ENCODE results near the gene TAS1R2. TPM values are rescaled to one million over a fixed set of nuclear protein-coding genes. Genes with fewer than 3 reads are reported as not detected.

Gene TAS1R2
- total and polyA plus RNA-seq, 3 donors from 2014 or later, result 0.19 TPM; not detected in 2

DNA sequence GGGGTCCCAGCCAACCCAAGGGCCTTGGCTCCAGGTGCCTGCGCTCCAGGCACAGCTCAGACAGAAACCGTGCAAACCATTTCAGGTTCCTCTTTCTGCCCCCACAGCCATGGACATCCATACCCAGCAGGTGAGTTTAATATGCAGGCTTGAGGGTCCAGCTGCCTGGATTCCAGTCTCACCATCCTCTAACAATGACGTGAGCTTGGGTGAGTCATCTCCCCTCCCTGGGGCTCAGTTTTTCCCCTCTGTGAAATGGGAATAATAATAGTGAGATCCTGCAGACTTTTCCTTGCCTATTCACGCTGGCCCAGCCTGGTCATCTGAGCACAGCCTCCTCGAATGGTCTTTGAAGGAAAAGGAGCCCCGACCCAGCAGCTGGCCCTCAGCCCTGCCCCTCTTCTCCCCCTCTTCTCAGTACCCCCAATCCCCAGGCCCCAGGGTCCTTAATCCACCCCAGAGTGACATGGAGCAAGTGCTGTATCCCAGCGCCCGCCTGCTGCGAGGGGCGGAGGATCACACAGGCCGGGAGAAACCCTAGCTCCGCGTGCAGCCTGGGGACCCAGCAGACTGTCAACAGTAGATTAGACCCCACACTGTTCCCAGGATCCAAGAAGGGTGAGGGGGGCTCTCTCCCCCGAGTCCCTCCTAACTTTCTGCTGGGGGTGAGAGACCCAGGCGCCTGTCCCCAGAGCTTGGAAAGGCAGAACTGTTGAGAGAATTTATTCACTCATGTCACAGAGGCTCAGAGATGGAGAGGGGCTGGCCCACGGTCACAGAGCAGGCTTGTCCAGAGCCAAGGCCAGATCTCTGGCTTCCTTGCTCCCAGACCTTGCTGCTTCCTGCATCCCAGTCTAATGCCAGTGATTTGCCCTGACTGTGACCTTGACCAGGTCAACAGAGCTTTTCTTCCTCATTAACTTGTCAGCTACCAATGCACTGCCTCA is 49.2 kb downstream of the TAS1R2 start:
- no peaks in the 10 kb centered on the region for H3K4me1 ChIP-seq
- no peak overlapping the region for H3K4me3 ChIP-seq
- TF ChIP-seq, protein P1, sequence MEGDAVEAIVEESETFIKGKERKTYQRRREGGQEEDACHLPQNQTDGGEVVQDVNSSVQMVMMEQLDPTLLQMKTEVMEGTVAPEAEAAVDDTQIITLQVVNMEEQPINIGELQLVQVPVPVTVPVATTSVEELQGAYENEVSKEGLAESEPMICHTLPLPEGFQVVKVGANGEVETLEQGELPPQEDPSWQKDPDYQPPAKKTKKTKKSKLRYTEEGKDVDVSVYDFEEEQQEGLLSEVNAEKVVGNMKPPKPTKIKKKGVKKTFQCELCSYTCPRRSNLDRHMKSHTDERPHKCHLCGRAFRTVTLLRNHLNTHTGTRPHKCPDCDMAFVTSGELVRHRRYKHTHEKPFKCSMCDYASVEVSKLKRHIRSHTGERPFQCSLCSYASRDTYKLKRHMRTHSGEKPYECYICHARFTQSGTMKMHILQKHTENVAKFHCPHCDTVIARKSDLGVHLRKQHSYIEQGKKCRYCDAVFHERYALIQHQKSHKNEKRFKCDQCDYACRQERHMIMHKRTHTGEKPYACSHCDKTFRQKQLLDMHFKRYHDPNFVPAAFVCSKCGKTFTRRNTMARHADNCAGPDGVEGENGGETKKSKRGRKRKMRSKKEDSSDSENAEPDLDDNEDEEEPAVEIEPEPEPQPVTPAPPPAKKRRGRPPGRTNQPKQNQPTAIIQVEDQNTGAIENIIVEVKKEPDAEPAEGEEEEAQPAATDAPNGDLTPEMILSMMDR (IDR thresholded peaks at IDR 0.05), result no peak
- TF ChIP-seq POLR2A (IDR thresholded peaks at IDR 0.05), result no peak
- no peaks in the 10 kb centered on the region for H3K27me3 ChIP-seq
- no peaks in the 10 kb centered on the region for H3K9me3 ChIP-seq
- 79 to 81% methylated on average over 14 to 16 of the region's 16 CpGs for WGBS, 2 donors
- no peak for DNase-seq
- intact Hi-C loops (cut with DNase I; ENCODE audit: low total_unique reads), result loop anchor here (10.0 kb wide), 1 partner anchor 205 kb away; no protein-coding TSS in a partner anchor
- H3K36me3 ChIP-seq (ENCODE audit: low read depth, missing control alignments), result no peaks in the 10 kb centered on the region
- no peak overlapping the region for H3K27ac ChIP-seq

DNA sequence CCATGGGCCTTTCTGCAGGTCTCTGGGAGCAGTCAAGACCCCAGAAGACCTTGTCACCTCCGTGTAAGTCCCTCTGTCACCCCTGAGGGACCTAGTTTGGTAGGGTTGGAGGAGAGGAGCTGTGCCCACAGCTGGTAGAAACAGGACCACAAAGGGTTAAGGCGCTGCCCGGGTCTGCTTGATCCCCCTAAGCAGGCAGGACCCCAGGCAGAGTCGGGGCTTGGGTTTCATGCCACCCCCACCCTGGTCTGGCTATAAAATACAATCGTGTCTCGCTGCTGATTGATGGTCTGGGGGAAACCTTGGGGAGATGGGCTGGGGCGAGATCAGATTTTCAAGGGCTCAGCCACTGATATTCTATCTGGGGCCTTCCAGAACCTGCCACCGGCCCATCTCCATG is 50.9 kb downstream of the TAS1R2 start:
- H3K4me1 ChIP-seq, result no peaks in the 10 kb centered on the region
- intact Hi-C loops (cut with DNase I; ENCODE audit: low total_unique reads), result no loop called here
- H3K27me3 ChIP-seq, result no peaks in the 10 kb centered on the region
- no peaks in the 10 kb centered on the region for H3K9me3 ChIP-seq
- H3K4me3 ChIP-seq, result no peak overlapping the region
- H3K27ac ChIP-seq, result no peak overlapping the region
- no peak for DNase-seq
- H3K36me3 ChIP-seq (ENCODE audit: low read depth, missing control alignments), result no peaks in the 10 kb centered on the region
- TF ChIP-seq, protein P1 (IDR thresholded peaks at IDR 0.05), result no peak
- TF ChIP-seq POLR2A (IDR thresholded peaks at IDR 0.05), result no peak
- 63 to 72% methylated on average over 7 to 8 of the region's 8 CpGs for WGBS, 2 donors

DNA sequence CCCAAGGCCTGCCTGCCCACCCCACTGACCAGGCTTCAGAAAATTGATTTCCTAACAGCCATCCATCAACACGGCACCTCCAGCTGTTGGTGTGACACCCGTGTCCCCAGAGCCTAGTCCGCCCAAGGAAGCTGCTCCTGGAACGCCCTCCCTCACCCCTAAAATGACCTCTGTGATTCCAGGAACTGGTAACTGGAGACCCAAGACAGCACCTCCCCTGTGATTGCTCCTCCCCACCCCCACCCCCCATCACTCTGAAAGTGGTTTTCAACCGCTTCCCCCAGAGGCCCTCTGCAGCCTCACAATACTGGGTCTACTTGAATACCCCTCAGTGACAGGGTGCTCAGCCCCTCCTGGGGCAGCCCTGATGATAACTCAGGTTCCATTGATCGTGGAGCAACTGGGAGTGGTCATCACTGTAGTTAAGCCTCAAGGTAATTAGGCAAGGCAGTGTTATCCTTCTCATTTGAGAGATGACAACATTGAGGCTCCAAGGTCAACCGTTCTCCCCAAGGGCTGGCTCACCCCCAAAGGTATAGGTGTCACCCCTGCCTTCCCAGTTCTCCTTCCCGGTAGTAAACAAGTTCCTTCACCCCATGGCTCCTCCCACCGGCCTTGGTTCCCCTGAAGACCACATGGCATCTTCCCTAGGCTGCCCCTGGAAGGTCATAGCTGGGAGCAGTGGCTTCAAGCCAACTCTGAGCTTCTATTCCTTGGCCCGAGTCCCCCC is 52.0 kb downstream of the TAS1R2 start:
- DNase-seq, result no peak
- intact Hi-C loops (cut with DNase I; ENCODE audit: low total_unique reads), result no loop called here
- Histone ChIP-seq H3K4me1 (no peaks in the 10 kb centered on the region), H3K27me3 (no peaks in the 10 kb centered on the region), H3K36me3 (ENCODE audit: low read depth, missing control alignments) (no peaks in the 10 kb centered on the region), H3K9me3 (no peaks in the 10 kb centered on the region), H3K27ac (no peak overlapping the region), H3K4me3 (no peak overlapping the region)
- 75 to 81% methylated on average over 10 of the region's 10 CpGs for WGBS, 2 donors
- TF ChIP-seq POLR2A (IDR thresholded peaks at IDR 0.05), result no peak
- TF ChIP-seq, protein P1 (IDR thresholded peaks at IDR 0.05), result no peak

DNA sequence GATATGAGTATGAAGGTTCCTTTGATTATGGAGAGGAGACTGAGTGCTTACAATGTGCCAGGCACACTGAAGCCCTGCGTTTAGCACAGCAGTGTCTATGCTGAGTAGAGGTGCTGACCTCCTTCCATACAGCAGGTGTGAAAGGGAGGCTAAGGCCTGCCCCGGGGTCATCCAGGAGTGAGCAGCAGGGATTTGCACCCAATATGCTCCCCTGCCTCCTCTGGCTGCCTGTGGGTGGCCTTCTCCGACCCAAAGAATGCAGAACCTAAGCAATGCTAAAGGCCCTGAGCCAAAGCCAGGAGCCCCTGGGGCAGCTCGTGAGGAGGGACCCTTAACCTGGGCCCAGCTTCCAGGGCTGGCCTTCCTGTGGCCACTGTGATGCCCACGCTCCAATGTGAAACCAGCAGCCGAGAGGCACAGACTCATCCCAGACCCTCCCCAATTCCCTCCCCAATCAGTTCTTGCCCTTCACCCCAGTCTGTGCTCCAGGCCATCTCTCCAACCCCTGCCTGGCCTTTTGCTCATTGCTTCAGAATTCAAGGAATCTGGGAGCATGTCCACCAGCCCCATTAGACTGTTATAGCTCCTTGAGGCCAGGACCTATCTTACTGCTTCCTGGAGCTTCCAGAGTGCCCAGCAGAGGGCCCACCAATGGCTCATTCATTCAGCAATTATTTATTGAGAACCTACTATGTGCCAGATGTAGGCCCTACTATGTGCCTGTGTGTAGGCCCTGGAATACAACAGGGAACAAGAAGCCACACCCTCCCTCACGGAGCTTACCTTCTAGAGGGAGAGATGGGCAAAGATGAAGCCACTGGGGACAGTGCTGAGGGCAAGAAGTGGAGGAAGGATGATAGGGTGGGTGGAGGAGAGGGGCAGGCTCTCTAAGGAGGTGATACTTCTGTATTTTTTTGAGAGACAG is 53.3 kb downstream of the TAS1R2 start:
- H3K9me3 ChIP-seq, result no peaks in the 10 kb centered on the region
- H3K27me3 ChIP-seq, result no peaks in the 10 kb centered on the region
- no peaks in the 10 kb centered on the region for H3K36me3 ChIP-seq (ENCODE audit: low read depth, missing control alignments)
- no peak for DNase-seq
- H3K4me1 ChIP-seq, result no peaks in the 10 kb centered on the region
- intact Hi-C loops (cut with DNase I; ENCODE audit: low total_unique reads), result no loop called here
- H3K4me3 ChIP-seq, result no peak overlapping the region
- TF ChIP-seq, protein P1 (IDR thresholded peaks at IDR 0.05), result no peak
- no peak for TF ChIP-seq POLR2A (IDR thresholded peaks at IDR 0.05)
- H3K27ac ChIP-seq, result no peak overlapping the region
- 81 to 83% methylated on average over 4 to 7 of the region's 7 CpGs for WGBS, 2 donors
